ENCODE results near the gene ZNF77. TPM values are rescaled to one million over a fixed set of nuclear protein-coding genes. Genes with fewer than 3 reads are reported as not detected.

ZNF77 gene
- total and polyA plus RNA-seq, 7 donors, result 0.84 to 2.4 (median 1.4) TPM

- DNase-seq, result no peak
- 83 to 84% (median 83%) methylated on average over 17 of the region's 17 CpGs for WGBS, 3 donors
- no peaks in the 10 kb centered on the region for H3K36me3 ChIP-seq (ENCODE audit: insufficient read depth in 1 of 2, low read depth in 1 of 2)
These were observed 59.0 kb downstream of the ZNF77 start for GRCh38 chr19:2885736-2886135.

GRCh38 chr19:2883686-2884439, 60.9 kb downstream of the ZNF77 start:
- TF ChIP-seq CTCF (IDR thresholded peaks at IDR 0.05), result no peak
- Histone ChIP-seq H3K27me3 (ENCODE audit: insufficient read depth in 3 of 3, low read length in 2 of 3) (no peaks in the 10 kb centered on the region), H3K9me3 (peaks cover 3% of the 10 kb centered on the region), H3K27ac (no peak overlapping the region), H3K4me1 (no peaks in the 10 kb centered on the region), H3K4me3 (no peak overlapping the region), H3K36me3 (ENCODE audit: insufficient read depth in 1 of 2, low read depth in 1 of 2) (no peaks in the 10 kb centered on the region)
- ATAC-seq (no peak), DNase-seq (no peak)
- intact Hi-C loops (cut with DNase I), result no loop called here
- 86 to 90% (median 86%) methylated on average over 14 of the region's 14 CpGs for WGBS, 3 donors

More at GRCh38 chr19:2885736-2886135, 59.0 kb downstream of the ZNF77 start:
- no peak for TF ChIP-seq CTCF (IDR thresholded peaks at IDR 0.05)
- H3K4me1 ChIP-seq, result no peaks in the 10 kb centered on the region
- no peak for ATAC-seq
- no peaks in the 10 kb centered on the region for H3K27me3 ChIP-seq (ENCODE audit: insufficient read depth in 3 of 3, low read length in 2 of 3)
- no peak overlapping the region for H3K27ac ChIP-seq
- intact Hi-C loops (cut with DNase I), result loop anchor here (2.0 to 5.0 kb wide), 2 partner anchors 277 kb away; no protein-coding TSS in a partner anchor
- no peak overlapping the region for H3K4me3 ChIP-seq
- H3K9me3 ChIP-seq, result no peaks in the 10 kb centered on the region

Other genes starting within 250 kb of the ZNF77 start
- 1 to 10 TPM; 1.2 to 5.4 (median 2.3) TPM for gene GNG7, start 242.3 kb downstream of the ZNF77 start, total RNA-seq
- under 1 TPM; 0.48 to 0.73 (median 0.58) TPM for gene GNG7, start 242.3 kb downstream of the ZNF77 start, polyA plus RNA-seq
- 10 to 100 TPM in 1 of 4 donors, 1 to 10 TPM in 3; 1.1 to 29.9 (median 4.5) TPM for gene DIRAS1, start 223.6 kb downstream of the ZNF77 start, total RNA-seq
- 1 to 10 TPM in 1 of 3 donors, under 1 TPM in 2; 0.13 to 5.7 (median 0.15) TPM for gene DIRAS1, start 223.6 kb downstream of the ZNF77 start, polyA plus RNA-seq
- gene SLC39A3, start 205.0 kb downstream of the ZNF77 start, total RNA-seq, result 10 to 100 TPM; 16.9 to 26.8 (median 20.0) TPM
- 10 to 100 TPM; 28.4 to 70.1 (median 32.6) TPM for gene SLC39A3, start 205.0 kb downstream of the ZNF77 start, polyA plus RNA-seq
- 100 to 1,000 TPM in 1 of 4 donors, 10 to 100 TPM in 3; 63.4 to 104 (median 77.8) TPM for gene SGTA, start 161.7 kb downstream of the ZNF77 start, total RNA-seq
- gene SGTA, start 161.7 kb downstream of the ZNF77 start, polyA plus RNA-seq, result 100 to 1,000 TPM in 2 of 3 donors, 10 to 100 TPM in 1; 99.1 to 186 (median 123) TPM
- gene THOP1, start 159.5 kb downstream of the ZNF77 start, total RNA-seq, result 10 to 100 TPM; 46.0 to 60.2 (median 55.9) TPM
- gene THOP1, start 159.5 kb downstream of the ZNF77 start, polyA plus RNA-seq, result 10 to 100 TPM; 58.3 to 92.2 (median 85.9) TPM
- gene ZNF554, start 125.1 kb downstream of the ZNF77 start, total RNA-seq, result 1 to 10 TPM; 3.5 to 6.5 (median 4.5) TPM
- 1 to 10 TPM; 1.8 to 5.2 (median 3.6) TPM for gene ZNF554, start 125.1 kb downstream of the ZNF77 start, polyA plus RNA-seq
- 10 to 100 TPM in 2 of 4 donors, 1 to 10 TPM in 2; 2.9 to 16.0 (median 8.5) TPM for gene ZNF555, start 103.5 kb downstream of the ZNF77 start, total RNA-seq
- 1 to 10 TPM; 1.7 to 2.4 (median 1.9) TPM for gene ZNF555, start 103.5 kb downstream of the ZNF77 start, polyA plus RNA-seq
- gene ZNF556, start 77.6 kb downstream of the ZNF77 start, total RNA-seq, result 10 to 100 TPM in 2 of 4 donors, under 1 TPM in 2; 0.57 to 15.6 (median 5.8) TPM
- 1 to 10 TPM in 1 of 3 donors, under 1 TPM in 2; 0.24 to 7.7 (median 0.69) TPM for gene ZNF556, start 77.6 kb downstream of the ZNF77 start, polyA plus RNA-seq
- gene ZNF57, start 44.0 kb downstream of the ZNF77 start, total RNA-seq, result 1 to 10 TPM; 1.0 to 1.7 (median 1.3) TPM
- gene ZNF57, start 44.0 kb downstream of the ZNF77 start, polyA plus RNA-seq, result 1 to 10 TPM in 1 of 3 donors, under 1 TPM in 2; 0.65 to 1.9 (median 0.77) TPM
- gene TLE6, start 32.6 kb upstream of the ZNF77 start, total RNA-seq, result under 1 TPM in 3 of 4 donors, not detected in 1; 0.50 to 0.89 (median 0.68) TPM
- gene TLE6, start 32.6 kb upstream of the ZNF77 start, polyA plus RNA-seq, result 1 to 10 TPM in 2 of 3 donors, under 1 TPM in 1; 0.96 to 2.2 (median 1.5) TPM
- gene TLE2, start 84.3 kb upstream of the ZNF77 start, total RNA-seq, result 10 to 100 TPM; 28.6 to 42.5 (median 36.1) TPM
- gene TLE2, start 84.3 kb upstream of the ZNF77 start, polyA plus RNA-seq, result 10 to 100 TPM; 23.5 to 35.1 (median 31.8) TPM
- gene TLE5, start 117.5 kb upstream of the ZNF77 start, total RNA-seq, result 100 to 1,000 TPM; 390 to 607 (median 551) TPM
- 100 to 1,000 TPM; 450 to 786 (median 780) TPM for gene TLE5, start 117.5 kb upstream of the ZNF77 start, polyA plus RNA-seq
- gene GNA11, start 149.4 kb upstream of the ZNF77 start, total RNA-seq, result 10 to 100 TPM; 46.7 to 62.4 (median 52.0) TPM
- 10 to 100 TPM; 32.9 to 85.2 (median 33.4) TPM for gene GNA11, start 149.4 kb upstream of the ZNF77 start, polyA plus RNA-seq
- 1 to 10 TPM in 3 of 4 donors, under 1 TPM in 1; 0.91 to 1.9 (median 1.3) TPM for gene GNA15, start 191.1 kb upstream of the ZNF77 start, total RNA-seq
- gene GNA15, start 191.1 kb upstream of the ZNF77 start, polyA plus RNA-seq, result under 1 TPM; 0.18 to 0.56 (median 0.31) TPM
- gene S1PR4, start 233.8 kb upstream of the ZNF77 start, total RNA-seq, result under 1 TPM; 0.40 to 0.79 (median 0.70) TPM
- gene S1PR4, start 233.8 kb upstream of the ZNF77 start, polyA plus RNA-seq, result under 1 TPM; 0.63 to 0.94 (median 0.77) TPM
- gene NCLN, start 241.0 kb upstream of the ZNF77 start, total RNA-seq, result 10 to 100 TPM; 15.4 to 60.9 (median 28.5) TPM
- gene NCLN, start 241.0 kb upstream of the ZNF77 start, polyA plus RNA-seq, result 10 to 100 TPM; 26.1 to 86.1 (median 63.7) TPM